Heart right ventricle (tissue), 16 donors: ENCODE results near the gene SEMA5A. TPM values are rescaled to one million over a fixed set of nuclear protein-coding genes. Genes with fewer than 3 reads are reported as not detected.

Experiments
- ATAC-seq, 8 donors: fragments of 200-7000 bp; cut with Tn5 transposase; one replicate each; pipeline ENCODE4 v1.9.1; 2020; ENCODE audit warnings: mild to moderate bottlenecking in 8 of 8, moderate library complexity in 8 of 8, moderate number of reproducible peaks in 1 of 8
- DNase-seq, 2 donors: peaks; one replicate each; pipeline ENCODE4 v3.0.0-alpha.2; 2020
- H3K27ac ChIP-seq, 10 donors: fragments of 200-600 bp; sonication (generic) in 2 of 10; one replicate each; pipeline versions ENCODE4 v1.5.0 to v1.8.0; 2020 to 2022; ENCODE audit warnings: mild to moderate bottlenecking in 3 of 10
- H3K27me3 ChIP-seq, 7 donors: fragments of 200-600 bp; one replicate each; pipeline ENCODE4 v1.8.0; 2021 to 2022; ENCODE audit warnings: mild to moderate bottlenecking in 2 of 7
- H3K36me3 ChIP-seq, 9 donors: fragments of 200-600 bp; sonication (generic) in 1 of 9; one replicate each; pipeline versions ENCODE4 v1.5.0 to v1.8.0; 2020 to 2022; ENCODE audit warnings: mild to moderate bottlenecking in 2 of 9
- H3K4me1 ChIP-seq, 9 donors: fragments of 200-600 bp; sonication (generic) in 1 of 9; one replicate each; pipeline versions ENCODE4 v1.5.0 to v1.8.0; 2020 to 2022; ENCODE audit warnings: mild to moderate bottlenecking in 4 of 9
- H3K4me3 ChIP-seq, 10 donors: fragments of 200-600 bp; sonication (generic) in 2 of 10; one replicate each; pipeline versions ENCODE4 v1.5.0 to v1.8.0; 2020 to 2022; ENCODE audit warnings: mild to moderate bottlenecking in 7 of 10, moderate library complexity in 2 of 10
- H3K9me3 ChIP-seq, 11 donors: fragments of 200-600 bp in 10 of 11; sonication (generic) in 2 of 11; one replicate each; pipeline versions ENCODE4 v1.5.0 to v1.8.0; 2013 to 2022; ENCODE audit warnings: mild to moderate bottlenecking in 2 of 11, control low read depth in 1 of 11, moderate library complexity in 1 of 11
- CTCF ChIP-seq, 9 donors: fragments of 200-600 bp; sonication (generic) in 2 of 9; IDR thresholded peaks; one replicate each; pipeline versions ENCODE4 v1.5.0 to v1.8.0; 2021 to 2022; ENCODE audit warnings: antibody characterized with exemption in 9 of 9, mild to moderate bottlenecking in 5 of 9, moderate library complexity in 1 of 9
- WGBS, 2 donors: extraction: QIAGEN DNeasy Blood & Tissue Kit; methylation state at CpG; one replicate each; pipeline ENCODE4 v1.1.7; 2013; ENCODE audit warnings: inconsistent platforms in 1 of 2; 5-methylcytosine and 5-hydroxymethylcytosine counted together
- intact Hi-C, 10 donors: fragments of 100-400 bp; cut with DNase I; formaldehyde crosslinking; loops; one replicate each; pipeline versions ENCODE4 v1.11.1 to v1.14.2; 2022
- polyA plus RNA-seq, 2 donors: library from polyadenylated mRNA; stranded (reverse); fragments of 200-250 nt; gene quantifications; one replicate each; pipeline ENCODE4 v1.2.3, GENCODE V29; 2013
- total RNA-seq, 10 donors: library from RNA; stranded (reverse); fragmentation: NEBNext Ultra II Directional in 3 of 10; extraction: Animal tissue kit (Norgen Biotek cat#: 25700) in 3 of 10; gene quantifications; one replicate each; pipeline versions ENCODE4 v1.2.1 to v1.2.4, GENCODE V29; 2021 to 2023
- donor health status: Arrhythmogenic right ventricular cardiomyopathy.
- donor health status: ischemic (EF 13 %, LVEDD 7.1; RV severe dilation, severe dysfunction).
- donor health status: healthy with polysubstance abuse.
- donor health status: DM: no; HTN: yes; CAD: no.
- donor health status: DM: no; HTN: no; CAD: no.
- donor health status: ischemic (EF 25% LVEDD 6.9; RV normal size, moderate dysfunction).
- donor health status: ischemic (EF 25% LVEDD 5.7; RV mildly dilated, moderate dysfunction).
- donor health status: healthy.
- donor health status: DM: yes; HTN: yes; CAD: no.
- donor health status: Ischemic cardiomyopathy.
- donor health status: ischemic (EF 35%, LVEDD 5.7; RV mildly dilated, moderate dysfunction).
- donor health status: nonischemic (EF 11% LVEDD 7.7; RV severe dilation, severe dysfunction).
- donor health status: DM: yes; HTN: yes; CAD: no.
- donor health status: PGD.
- donor health status: ischemic (EF 29% LVEDD 5.4; RV normal size, mild dysfunction).
- donor health status: nonischemic (EF 23%, LVEDD 6.1; RV moderate dilation, normal function).

Gene SEMA5A
- total and polyA plus RNA-seq, 12 donors = 1.9 to 71.5 (median 48.0) TPM

DNA sequence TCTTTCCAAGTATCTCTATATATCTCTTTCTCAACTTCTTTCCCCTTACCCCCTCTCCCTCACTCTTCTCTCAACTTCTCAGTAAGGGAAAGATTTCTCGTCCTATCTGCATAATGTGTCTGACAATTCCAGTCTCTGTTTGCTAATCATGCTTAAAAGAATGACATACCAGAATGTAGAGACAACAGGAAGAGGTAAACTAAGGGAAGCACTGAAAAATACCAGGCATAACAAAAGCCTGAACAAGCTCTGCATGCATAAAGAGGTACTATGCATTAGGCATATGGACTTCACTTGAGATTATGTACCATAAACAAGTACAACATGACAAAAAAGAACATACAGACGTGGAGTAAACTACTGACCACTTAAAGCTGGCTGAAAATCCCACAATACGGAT lies 62.6 kb downstream of the SEMA5A start:
- no peak overlapping the region for H3K27ac ChIP-seq
- no peak for TF ChIP-seq CTCF (IDR thresholded peaks at IDR 0.05)
- no peak overlapping the region for H3K4me3 ChIP-seq
- no peak for ATAC-seq
- no peaks in the 10 kb centered on the region for H3K27me3 ChIP-seq
- peaks cover 0 to under 1% (median 0%) of the 10 kb centered on the region in 9 donors for H3K36me3 ChIP-seq
- 70 to 72% methylated on average over 3 of the region's 3 CpGs for WGBS, 2 donors
- intact Hi-C loops = no loop called here
- DNase-seq = no peak
- peaks cover 0 to 10% (median 0%) of the 10 kb centered on the region in 9 donors for H3K4me1 ChIP-seq
- H3K9me3 ChIP-seq = peaks cover 0 to 20% (median 2%) of the 10 kb centered on the region in 11 donors

DNA sequence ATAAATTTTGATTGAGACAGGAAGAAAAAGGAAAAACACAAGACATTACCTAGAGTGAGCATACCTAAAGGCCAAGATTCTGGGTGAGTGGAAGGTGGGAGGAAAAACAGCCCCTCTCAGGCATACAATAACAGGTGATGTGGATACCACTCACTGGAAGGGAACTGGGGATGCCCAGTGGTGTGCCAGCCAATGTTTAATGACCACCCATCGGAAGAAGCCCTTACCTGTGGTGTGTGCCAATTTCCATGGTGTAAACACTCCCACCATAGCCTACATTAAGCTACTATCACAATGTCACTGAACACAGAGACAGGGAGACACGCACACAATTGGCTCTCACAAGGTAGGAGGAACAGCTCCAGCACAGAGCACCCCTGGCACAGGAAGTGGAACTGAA lies 63.5 kb downstream of the SEMA5A start:
- Histone ChIP-seq H3K4me3 (no peak overlapping the region), H3K4me1 (peaks cover 0 to 10% (median 0%) of the 10 kb centered on the region in 9 donors), H3K27ac (no peak overlapping the region), H3K9me3 (peaks cover 0 to 29% (median 11%) of the 10 kb centered on the region in 11 donors), H3K36me3 (peaks cover 0 to 8% (median 0%) of the 10 kb centered on the region in 9 donors), H3K27me3 (no peaks in the 10 kb centered on the region)
- 83 to 84% methylated on average over 2 of the region's 2 CpGs for WGBS, 2 donors
- TF ChIP-seq CTCF (IDR thresholded peaks at IDR 0.05) = no peak
- intact Hi-C loops = no loop called here
- ATAC-seq (peak in 3 of 8 donors; percentile 22 to 43 (median 33)), DNase-seq (no peak)

DNA sequence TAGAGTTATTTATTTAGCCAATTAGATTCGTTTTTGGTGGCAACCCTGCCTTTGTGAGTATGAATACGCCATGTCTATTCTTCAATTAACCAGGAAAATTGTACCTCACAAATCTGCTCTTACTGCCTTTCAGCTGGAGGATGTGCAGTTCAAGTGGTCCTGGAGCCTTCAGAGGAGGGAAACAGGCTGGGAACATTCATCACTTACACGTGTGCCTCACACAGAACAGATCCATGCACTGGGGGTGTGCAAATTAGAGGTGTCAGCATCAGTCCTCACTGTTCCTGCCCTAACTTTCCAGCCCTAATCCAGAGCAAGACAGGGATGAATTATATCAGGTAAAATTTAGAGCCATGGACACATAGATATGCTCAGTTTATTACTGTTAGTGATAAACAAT lies 65.4 kb downstream of the SEMA5A start:
- no peak overlapping the region for H3K4me3 ChIP-seq
- peak in 2 of 8 donors; percentile 43 to 59 for ATAC-seq
- TF ChIP-seq CTCF (IDR thresholded peaks at IDR 0.05) = no peak
- intact Hi-C loops = no loop called here
- H3K36me3 ChIP-seq = peaks cover 0 to 8% (median 0%) of the 10 kb centered on the region in 9 donors
- no peak for DNase-seq
- H3K9me3 ChIP-seq = peaks cover 0 to 36% (median 15%) of the 10 kb centered on the region in 11 donors
- H3K27ac ChIP-seq = no peak overlapping the region
- peaks cover 0 to 10% (median 0%) of the 10 kb centered on the region in 9 donors for H3K4me1 ChIP-seq
- H3K27me3 ChIP-seq = no peaks in the 10 kb centered on the region
- 51 to 57% methylated on average over 3 of the region's 3 CpGs for WGBS, 2 donors

GRCh38 chr5:9479990-9480389 lies 65.9 kb downstream of the SEMA5A start:
- TF ChIP-seq CTCF (IDR thresholded peaks at IDR 0.05) = no peak
- Histone ChIP-seq H3K9me3 (peaks cover 0 to 36% (median 15%) of the 10 kb centered on the region in 11 donors), H3K4me1 (peaks cover 0 to 10% (median 0%) of the 10 kb centered on the region in 9 donors), H3K36me3 (peaks cover 0 to 8% (median 0%) of the 10 kb centered on the region in 9 donors), H3K4me3 (no peak overlapping the region), H3K27ac (no peak overlapping the region), H3K27me3 (no peaks in the 10 kb centered on the region)
- no peak for ATAC-seq
- WGBS, 2 donors = 44 to 48% methylated on average over 3 of the region's 3 CpGs
- intact Hi-C loops = no loop called here
- no peak for DNase-seq
